ENCODE results near the gene SMIM5. TPM values are rescaled to one million over a fixed set of nuclear protein-coding genes. Genes with fewer than 3 reads are reported as not detected.

Gene SMIM5
- total RNA-seq, 4 donors from 2014 or later, result 0.22 TPM; not detected in 3

GRCh38 chr17:75661531-75661930 is 28.3 kb downstream of the SMIM5 start:
- no peaks in the 10 kb centered on the region for H3K9me3 ChIP-seq
- ATAC-seq, result no peak
- in situ Hi-C loops (cut with MboI; ENCODE audit: low sequenced_read_pairs in 4 of 4), result no loop called here
- H3K36me3 ChIP-seq, result peaks cover 0 to 50% of the 10 kb centered on the region in 2 donors
- H3K27ac ChIP-seq, result no peak overlapping the region
- no peak for DNase-seq
- H3K4me1 ChIP-seq, result peaks cover 9 to 10% of the 10 kb centered on the region in 2 donors
- H3K27me3 ChIP-seq, result no peaks in the 10 kb centered on the region
- TF ChIP-seq POLR2A (IDR thresholded peaks at IDR 0.05), result no peak
- no peak for TF ChIP-seq CTCF (IDR thresholded peaks at IDR 0.05 in 4 of 5, conservative IDR thresholded peaks at IDR 0.05 in 1 of 5)
- H3K4me3 ChIP-seq, result no peak overlapping the region
- intact Hi-C loops (cut with DNase I; ENCODE audit: low total_unique reads), result no loop called here

- Histone ChIP-seq H3K4me3 (no peak overlapping the region), H3K36me3 (peaks cover 0 to 42% of the 10 kb centered on the region in 2 donors), H3K27ac (no peak overlapping the region), H3K27me3 (no peaks in the 10 kb centered on the region), H3K4me1 (peaks cover 9 to 11% of the 10 kb centered on the region in 2 donors), H3K9me3 (no peaks in the 10 kb centered on the region)
- intact Hi-C loops (cut with DNase I; ENCODE audit: low total_unique reads) (no loop called here), in situ Hi-C loops (cut with MboI; ENCODE audit: low sequenced_read_pairs in 4 of 4) (no loop called here)
- DNase-seq (no peak), ATAC-seq (no peak)
- TF ChIP-seq CTCF (IDR thresholded peaks at IDR 0.05 in 4 of 5, conservative IDR thresholded peaks at IDR 0.05 in 1 of 5) (no peak), POLR2A (IDR thresholded peaks at IDR 0.05) (no peak)
Measured at GRCh38 chr17:75662511-75662910, 29.3 kb downstream of the SMIM5 start.

GRCh38 chr17:75664099-75664549 is 30.9 kb downstream of the SMIM5 start:
- TF ChIP-seq CTCF (IDR thresholded peaks at IDR 0.05 in 4 of 5, conservative IDR thresholded peaks at IDR 0.05 in 1 of 5) (no peak), POLR2A (IDR thresholded peaks at IDR 0.05) (no peak)
- H3K9me3 ChIP-seq, result no peaks in the 10 kb centered on the region
- H3K27me3 ChIP-seq, result no peaks in the 10 kb centered on the region
- no peak overlapping the region for H3K27ac ChIP-seq
- ATAC-seq (no peak), DNase-seq (no peak)
- intact Hi-C loops (cut with DNase I; ENCODE audit: low total_unique reads), result no loop called here
- H3K4me1 ChIP-seq, result peaks cover 20 to 21% of the 10 kb centered on the region in 2 donors
- H3K36me3 ChIP-seq, result peaks cover 0 to 41% of the 10 kb centered on the region in 2 donors
- no peak overlapping the region for H3K4me3 ChIP-seq
- in situ Hi-C loops (cut with MboI; ENCODE audit: low sequenced_read_pairs in 4 of 4), result no loop called here

GRCh38 chr17:75665981-75666380 is 32.7 kb downstream of the SMIM5 start:
- no peak for DNase-seq
- ATAC-seq, result no peak
- Histone ChIP-seq H3K36me3 (peaks cover 0 to 39% of the 10 kb centered on the region in 2 donors), H3K9me3 (no peaks in the 10 kb centered on the region), H3K4me3 (peak overlapping the region; percentile 84 to 98 (median 89)), H3K27me3 (no peaks in the 10 kb centered on the region), H3K27ac (no peak overlapping the region), H3K4me1 (peaks cover 20 to 21% of the 10 kb centered on the region in 2 donors)
- intact Hi-C loops (cut with DNase I; ENCODE audit: low total_unique reads), result loop anchor here (2.0 kb wide), 1 partner anchor 33 kb away; the partner anchor contains the start of gene SMIM5
- TF ChIP-seq POLR2A (IDR thresholded peaks at IDR 0.05), result no peak
- TF ChIP-seq CTCF (IDR thresholded peaks at IDR 0.05 in 4 of 5, conservative IDR thresholded peaks at IDR 0.05 in 1 of 5), result no peak
- in situ Hi-C loops (cut with MboI; ENCODE audit: low sequenced_read_pairs in 4 of 4), result no loop called here

All from gastrocnemius medialis (tissue), 4 donors.